SK-N-SH treated with all-trans-retinoic acid at 6 μM for 48 hours (cell line): ENCODE results near the gene TGFBI.
A peak's percentile ranks its signal among the peaks of the same experiment; 100 is the strongest.

ENCODE experiments used
- ARNTL ChIP-seq: fragments of 450-650 bp; formaldehyde crosslinking; IDR thresholded peaks from 2 replicates; pipeline ENCODE4 v1.5.0; 2020; ENCODE audit warnings: low read depth, mild to moderate bottlenecking, moderate library complexity, borderline replicate concordance
- GLIS3 ChIP-seq: fragments of 250-450 bp; sonication (Bioruptor Pico); IDR thresholded peaks from 2 replicates; pipeline ENCODE4 v1.5.0; 2020; ENCODE audit warnings: mild to moderate bottlenecking, moderate library complexity
- OSR1 ChIP-seq: fragments of 250-450 bp; sonication (Bioruptor Pico); IDR thresholded peaks from 2 replicates; pipeline ENCODE4 v1.8.0; 2022; ENCODE audit warnings: moderate library complexity, mild to moderate bottlenecking, inconsistent platforms
- SNAI2 ChIP-seq: fragments of 250-450 bp; sonication (Bioruptor Pico); IDR thresholded peaks from 2 replicates; pipeline ENCODE4 v1.5.0; 2020; ENCODE audit warnings: mild to moderate bottlenecking, moderate library complexity
- TOX ChIP-seq: fragments of 250-450 bp; sonication (Bioruptor Pico); IDR thresholded peaks from 2 replicates; pipeline ENCODE4 v1.8.0; 2021; ENCODE audit warnings: mild to moderate bottlenecking, moderate library complexity, borderline replicate concordance
- ZFP30 ChIP-seq: fragments of 450-650 bp; formaldehyde crosslinking; IDR thresholded peaks from 2 replicates; pipeline ENCODE4 v1.5.0; 2022; ENCODE audit warnings: mild to moderate bottlenecking, moderate library complexity
- TF ChIP-seq, protein P1 (sequence below): fragments of 250-450 bp; sonication (Bioruptor Pico); IDR thresholded peaks from 2 replicates; pipeline ENCODE4 v1.8.0; 2021; ENCODE audit warnings: low read depth, mild to moderate bottlenecking, moderate library complexity, borderline replicate concordance
- TF ChIP-seq, protein P2 (sequence below): fragments of 250-450 bp; sonication (Bioruptor Pico); IDR thresholded peaks from 2 replicates; pipeline ENCODE4 v1.5.1; 2020; ENCODE audit warnings: low read depth, mild to moderate bottlenecking, moderate library complexity

DNA sequence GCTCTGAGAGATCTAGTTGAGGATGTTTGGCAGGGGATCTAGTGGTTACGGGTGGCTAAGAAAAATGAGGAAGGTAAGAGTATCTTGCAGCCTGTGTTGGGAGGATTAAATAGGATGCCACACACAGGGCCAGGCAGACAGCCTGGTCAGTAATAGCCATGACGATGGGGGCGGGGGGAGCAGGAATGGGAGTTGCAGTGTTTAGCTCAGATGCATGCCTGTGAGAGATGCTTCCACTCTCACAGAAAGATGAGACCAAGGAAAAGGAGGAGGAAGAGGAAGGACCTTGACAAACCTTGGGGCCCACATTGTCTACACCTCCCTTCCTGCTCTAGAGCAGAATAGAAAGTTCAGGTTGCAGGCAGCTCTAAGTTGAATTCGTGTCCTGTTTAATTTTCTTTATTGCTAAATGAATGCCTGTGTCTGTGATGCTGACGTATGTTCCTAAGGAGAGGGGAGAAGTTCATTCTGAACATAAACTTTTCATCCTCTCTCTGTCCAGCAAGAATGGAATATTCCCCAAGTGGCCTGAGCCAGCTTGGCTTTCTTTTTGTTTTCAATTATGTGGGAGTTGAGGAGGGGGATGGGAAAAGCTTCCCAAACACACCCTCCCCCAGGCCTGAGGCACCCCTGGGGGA is 28.7 kb downstream of the TGFBI start:
- TF ChIP-seq ARNTL (CRISPR knock-in tag) (no peak), SNAI2 (CRISPR knock-in tag) (no peak), TOX (CRISPR knock-in tag) (0 out of 2 replicates have a peak, but pooled peaks have one; percentile 13), ZFP30 (CRISPR knock-in tag) (no peak), OSR1 (CRISPR knock-in tag) (no peak), GLIS3 (no peak)
- TF ChIP-seq, protein P1, sequence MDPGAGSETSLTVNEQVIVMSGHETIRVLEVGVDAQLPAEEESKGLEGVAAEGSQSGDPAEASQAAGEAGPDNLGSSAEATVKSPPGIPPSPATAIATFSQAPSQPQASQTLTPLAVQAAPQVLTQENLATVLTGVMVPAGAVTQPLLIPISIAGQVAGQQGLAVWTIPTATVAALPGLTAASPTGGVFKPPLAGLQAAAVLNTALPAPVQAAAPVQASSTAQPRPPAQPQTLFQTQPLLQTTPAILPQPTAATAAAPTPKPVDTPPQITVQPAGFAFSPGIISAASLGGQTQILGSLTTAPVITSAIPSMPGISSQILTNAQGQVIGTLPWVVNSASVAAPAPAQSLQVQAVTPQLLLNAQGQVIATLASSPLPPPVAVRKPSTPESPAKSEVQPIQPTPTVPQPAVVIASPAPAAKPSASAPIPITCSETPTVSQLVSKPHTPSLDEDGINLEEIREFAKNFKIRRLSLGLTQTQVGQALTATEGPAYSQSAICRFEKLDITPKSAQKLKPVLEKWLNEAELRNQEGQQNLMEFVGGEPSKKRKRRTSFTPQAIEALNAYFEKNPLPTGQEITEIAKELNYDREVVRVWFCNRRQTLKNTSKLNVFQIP (CRISPR knock-in tag) = no peak
- TF ChIP-seq, protein P2, sequence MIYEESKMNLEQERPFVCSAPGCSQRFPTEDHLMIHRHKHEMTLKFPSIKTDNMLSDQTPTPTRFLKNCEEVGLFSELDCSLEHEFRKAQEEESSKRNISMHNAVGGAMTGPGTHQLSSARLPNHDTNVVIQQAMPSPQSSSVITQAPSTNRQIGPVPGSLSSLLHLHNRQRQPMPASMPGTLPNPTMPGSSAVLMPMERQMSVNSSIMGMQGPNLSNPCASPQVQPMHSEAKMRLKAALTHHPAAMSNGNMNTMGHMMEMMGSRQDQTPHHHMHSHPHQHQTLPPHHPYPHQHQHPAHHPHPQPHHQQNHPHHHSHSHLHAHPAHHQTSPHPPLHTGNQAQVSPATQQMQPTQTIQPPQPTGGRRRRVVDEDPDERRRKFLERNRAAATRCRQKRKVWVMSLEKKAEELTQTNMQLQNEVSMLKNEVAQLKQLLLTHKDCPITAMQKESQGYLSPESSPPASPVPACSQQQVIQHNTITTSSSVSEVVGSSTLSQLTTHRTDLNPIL (CRISPR knock-in tag) = no peak
